Kidney capillary endothelial cell (primary cell): ENCODE data around the gene SCYL2.
"Not testable (repeated sequence)": the region's sequence is repeated elsewhere in the genome, so short reads cannot be mapped to it uniquely, and the experiment has no call there.

Experiments used
- DNase-seq: peaks from one replicate; pipeline ENCODE4 v3.0.0-alpha.2; 2018; ENCODE audit warnings: low spot score

The SCYL2 gene

GRCh38 chr12:100265732-100266584, 1.0 kb upstream of the SCYL2 start:
- DNase-seq, result no peak

GRCh38 chr12:100266585-100266834, 467 bp upstream of the SCYL2 start:
- DNase-seq, result no peak

- peak; percentile 22 for DNase-seq
Measured at GRCh38 chr12:100267603-100268281, 765 bp downstream of the SCYL2 start.

- DNase-seq, result no peak
Measured at GRCh38 chr12:100268835-100269564, 2.0 kb downstream of the SCYL2 start.

- DNase-seq, result no peak
Measured at GRCh38 chr12:100273782-100274181, 6.8 kb downstream of the SCYL2 start.

GRCh38 chr12:100274291-100274690, 7.3 kb downstream of the SCYL2 start:
- no peak for DNase-seq

GRCh38 chr12:100279159-100279558, 12.2 kb downstream of the SCYL2 start:
- no peak for DNase-seq

GRCh38 chr12:100279607-100280244, 12.7 kb downstream of the SCYL2 start:
- DNase-seq, result no peak

- DNase-seq, result not testable (repeated sequence)
Measured at GRCh38 chr12:100284556-100284955, 17.6 kb downstream of the SCYL2 start.

GRCh38 chr12:100289038-100289437, 22.1 kb downstream of the SCYL2 start:
- no peak for DNase-seq

- no peak for DNase-seq
Measured at GRCh38 chr12:100290016-100290415, 23.0 kb downstream of the SCYL2 start.

- no peak for DNase-seq
Measured at GRCh38 chr12:100293017-100293416, 26.0 kb downstream of the SCYL2 start.

GRCh38 chr12:100294366-100294765, 27.4 kb downstream of the SCYL2 start:
- DNase-seq, result not testable (repeated sequence)

GRCh38 chr12:100295764-100296555, 29.0 kb downstream of the SCYL2 start:
- peak; percentile 52 for DNase-seq

GRCh38 chr12:100302081-100302480, 35.1 kb downstream of the SCYL2 start:
- DNase-seq, result no peak

- DNase-seq, result no peak
Measured at GRCh38 chr12:100303831-100304230, 36.9 kb downstream of the SCYL2 start.

GRCh38 chr12:100304334-100304733, 37.4 kb downstream of the SCYL2 start:
- DNase-seq, result not testable (repeated sequence)

- DNase-seq, result not testable (repeated sequence)
Measured at GRCh38 chr12:100308138-100308537, 41.2 kb downstream of the SCYL2 start.

GRCh38 chr12:100311317-100311716, 44.3 kb downstream of the SCYL2 start:
- DNase-seq, result no peak

- no peak for DNase-seq
Measured at GRCh38 chr12:100317371-100317770, 50.4 kb downstream of the SCYL2 start.

- no peak for DNase-seq
Measured at GRCh38 chr12:100324498-100324897, 57.5 kb downstream of the SCYL2 start.

GRCh38 chr12:100326208-100326607, 59.2 kb downstream of the SCYL2 start:
- DNase-seq, result no peak
